ENCODE results near the gene TMEM109. TPM values are rescaled to one million over a fixed set of nuclear protein-coding genes. Genes with fewer than 3 reads are reported as not detected.

The TMEM109 gene
- total and polyA plus RNA-seq, 7 donors: 69.2 to 130 (median 72.5) TPM

DNA sequence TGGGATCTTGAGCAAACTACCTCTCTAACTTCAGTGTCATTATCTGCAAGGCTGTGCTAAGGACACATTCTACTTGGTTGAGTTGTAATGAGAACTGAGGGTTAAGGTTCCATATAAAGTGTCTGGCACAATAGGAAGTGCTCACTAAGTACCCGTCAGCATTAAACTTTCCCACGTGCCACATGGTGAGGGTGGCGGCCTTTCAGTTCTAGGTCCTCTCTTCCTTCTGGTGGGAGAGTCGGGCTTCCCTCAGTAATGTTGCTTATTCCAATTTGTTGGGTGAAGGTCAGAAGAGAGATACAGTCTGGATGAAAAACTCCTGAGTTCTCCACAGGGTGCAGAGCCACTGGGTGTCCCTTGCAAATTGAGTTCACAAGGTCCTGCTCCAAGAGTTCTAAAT, 52.9 kb downstream of the TMEM109 start:
- intact Hi-C loops (cut with DNase I): no loop called here

DNA sequence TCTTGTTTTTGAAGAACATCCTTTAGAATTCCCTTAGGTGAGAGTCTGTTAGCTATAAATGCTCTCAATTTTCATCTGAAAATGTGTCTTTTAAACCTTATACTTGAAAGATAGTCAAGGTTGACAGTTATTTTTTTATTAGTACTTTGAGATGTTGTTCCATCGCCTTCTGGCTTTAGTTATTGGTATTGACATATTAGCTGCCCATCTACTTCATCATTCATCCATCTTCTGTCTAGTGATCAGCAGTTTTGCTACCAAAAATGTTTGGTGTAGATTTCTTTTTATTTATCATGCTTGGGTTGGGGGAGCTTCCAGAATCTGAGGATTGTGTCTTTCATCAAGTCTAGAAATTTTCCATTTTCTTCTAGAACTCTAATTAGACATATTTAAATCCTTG, 54.3 kb downstream of the TMEM109 start:
- H3K4me3 ChIP-seq: no peak overlapping the region
- 46 to 98% (median 97%) methylated on average over 1 of the region's 1 CpG for WGBS, 3 donors
- H3K4me1 ChIP-seq: no peaks in the 10 kb centered on the region
- ATAC-seq (no peak), DNase-seq (no peak)
- no peaks in the 10 kb centered on the region for H3K36me3 ChIP-seq (ENCODE audit: insufficient read depth in 1 of 2, low read depth in 1 of 2)
- no peaks in the 10 kb centered on the region for H3K9me3 ChIP-seq
- intact Hi-C loops (cut with DNase I): no loop called here
- H3K27ac ChIP-seq: no peak overlapping the region
- no peaks in the 10 kb centered on the region for H3K27me3 ChIP-seq (ENCODE audit: insufficient read depth in 3 of 3, low read length in 2 of 3)
- TF ChIP-seq, protein P1, sequence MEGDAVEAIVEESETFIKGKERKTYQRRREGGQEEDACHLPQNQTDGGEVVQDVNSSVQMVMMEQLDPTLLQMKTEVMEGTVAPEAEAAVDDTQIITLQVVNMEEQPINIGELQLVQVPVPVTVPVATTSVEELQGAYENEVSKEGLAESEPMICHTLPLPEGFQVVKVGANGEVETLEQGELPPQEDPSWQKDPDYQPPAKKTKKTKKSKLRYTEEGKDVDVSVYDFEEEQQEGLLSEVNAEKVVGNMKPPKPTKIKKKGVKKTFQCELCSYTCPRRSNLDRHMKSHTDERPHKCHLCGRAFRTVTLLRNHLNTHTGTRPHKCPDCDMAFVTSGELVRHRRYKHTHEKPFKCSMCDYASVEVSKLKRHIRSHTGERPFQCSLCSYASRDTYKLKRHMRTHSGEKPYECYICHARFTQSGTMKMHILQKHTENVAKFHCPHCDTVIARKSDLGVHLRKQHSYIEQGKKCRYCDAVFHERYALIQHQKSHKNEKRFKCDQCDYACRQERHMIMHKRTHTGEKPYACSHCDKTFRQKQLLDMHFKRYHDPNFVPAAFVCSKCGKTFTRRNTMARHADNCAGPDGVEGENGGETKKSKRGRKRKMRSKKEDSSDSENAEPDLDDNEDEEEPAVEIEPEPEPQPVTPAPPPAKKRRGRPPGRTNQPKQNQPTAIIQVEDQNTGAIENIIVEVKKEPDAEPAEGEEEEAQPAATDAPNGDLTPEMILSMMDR (IDR thresholded peaks at IDR 0.05): no peak

More for the DNA sequence above, 52.9 kb downstream of the TMEM109 start:
- no peak overlapping the region for H3K27ac ChIP-seq
- no peaks in the 10 kb centered on the region for H3K27me3 ChIP-seq (ENCODE audit: insufficient read depth in 3 of 3, low read length in 2 of 3)
- WGBS, 3 donors: 68 to 81% (median 77%) methylated on average over 4 of the region's 4 CpGs
- H3K4me1 ChIP-seq: no peaks in the 10 kb centered on the region
- no peak for ATAC-seq
- H3K9me3 ChIP-seq: no peaks in the 10 kb centered on the region
- TF ChIP-seq, protein P1 (IDR thresholded peaks at IDR 0.05): no peak
- H3K36me3 ChIP-seq (ENCODE audit: insufficient read depth in 1 of 2, low read depth in 1 of 2): no peaks in the 10 kb centered on the region
- no peak overlapping the region for H3K4me3 ChIP-seq
- no peak for DNase-seq

GRCh38 chr11:60970369-60970774, 56.4 kb downstream of the TMEM109 start:
- no peaks in the 10 kb centered on the region for H3K4me1 ChIP-seq
- WGBS, 3 donors: 21 to 27% (median 26%) methylated on average over 9 of the region's 9 CpGs
- H3K27me3 ChIP-seq (ENCODE audit: insufficient read depth in 3 of 3, low read length in 2 of 3): no peaks in the 10 kb centered on the region
- ATAC-seq: peak; percentile 69 to 73 (median 72)
- H3K36me3 ChIP-seq (ENCODE audit: insufficient read depth in 1 of 2, low read depth in 1 of 2): no peaks in the 10 kb centered on the region
- intact Hi-C loops (cut with DNase I): loop anchor here in 1 of 2 donors (1.0 kb wide), 1 partner anchor 159 kb away; no protein-coding TSS in a partner anchor
- H3K4me3 ChIP-seq: no peak overlapping the region
- TF ChIP-seq, protein P1 (IDR thresholded peaks at IDR 0.05): peak; percentile 83
- DNase-seq: peak; percentile 31 to 69
- no peaks in the 10 kb centered on the region for H3K9me3 ChIP-seq
- no peak overlapping the region for H3K27ac ChIP-seq

DNA sequence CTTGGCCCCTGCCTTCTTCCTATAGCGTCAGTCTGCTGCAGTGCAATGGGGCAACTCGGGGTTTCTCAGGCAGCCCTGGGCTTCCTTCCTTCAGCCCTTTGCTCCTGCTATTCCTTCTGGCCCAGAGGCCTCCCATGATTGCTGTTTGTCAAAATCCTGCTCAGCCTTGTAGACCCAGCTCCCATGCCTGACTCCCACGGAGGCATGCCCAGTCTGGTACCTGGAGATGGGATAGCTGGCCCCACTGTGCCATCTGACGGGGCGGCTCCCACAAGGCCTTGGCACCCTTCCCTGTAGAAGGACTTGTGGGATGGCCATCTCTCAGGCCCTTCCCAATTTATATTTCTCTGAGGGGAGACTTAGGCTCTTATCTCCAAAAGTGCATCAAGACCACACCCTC, 56.9 kb downstream of the TMEM109 start:
- DNase-seq: no peak
- intact Hi-C loops (cut with DNase I): loop anchor here in 1 of 2 donors (1.0 kb wide), 1 partner anchor 158 kb away; no protein-coding TSS in a partner anchor

More for the DNA sequence above, 56.9 kb downstream of the TMEM109 start:
- Histone ChIP-seq H3K36me3 (ENCODE audit: insufficient read depth in 1 of 2, low read depth in 1 of 2) (no peaks in the 10 kb centered on the region), H3K27ac (no peak overlapping the region), H3K9me3 (no peaks in the 10 kb centered on the region), H3K27me3 (ENCODE audit: insufficient read depth in 3 of 3, low read length in 2 of 3) (no peaks in the 10 kb centered on the region), H3K4me3 (no peak overlapping the region), H3K4me1 (no peaks in the 10 kb centered on the region)
- no peak for ATAC-seq
- WGBS, 3 donors: 75 to 91% (median 80%) methylated on average over 5 of the region's 5 CpGs
- TF ChIP-seq, protein P1 (IDR thresholded peaks at IDR 0.05): no peak

Measured in psoas muscle (tissue), 8 donors.